HG02588 (cell line): ENCODE results near the gene GLIPR1L2.
"Not testable (repeated sequence)": the region's sequence is repeated elsewhere in the genome, so short reads cannot be mapped to it uniquely, and the experiment has no call there.

Source experiments
- ATAC-seq: cut with Tn5 transposase; IDR thresholded peaks from one replicate; pipeline ENCODE4 v1.9.1; 2021; ENCODE audit warnings: mild to moderate bottlenecking, moderate library complexity; ENCODE audit not compliant: unreplicated experiment

GLIPR1L2 gene

DNA sequence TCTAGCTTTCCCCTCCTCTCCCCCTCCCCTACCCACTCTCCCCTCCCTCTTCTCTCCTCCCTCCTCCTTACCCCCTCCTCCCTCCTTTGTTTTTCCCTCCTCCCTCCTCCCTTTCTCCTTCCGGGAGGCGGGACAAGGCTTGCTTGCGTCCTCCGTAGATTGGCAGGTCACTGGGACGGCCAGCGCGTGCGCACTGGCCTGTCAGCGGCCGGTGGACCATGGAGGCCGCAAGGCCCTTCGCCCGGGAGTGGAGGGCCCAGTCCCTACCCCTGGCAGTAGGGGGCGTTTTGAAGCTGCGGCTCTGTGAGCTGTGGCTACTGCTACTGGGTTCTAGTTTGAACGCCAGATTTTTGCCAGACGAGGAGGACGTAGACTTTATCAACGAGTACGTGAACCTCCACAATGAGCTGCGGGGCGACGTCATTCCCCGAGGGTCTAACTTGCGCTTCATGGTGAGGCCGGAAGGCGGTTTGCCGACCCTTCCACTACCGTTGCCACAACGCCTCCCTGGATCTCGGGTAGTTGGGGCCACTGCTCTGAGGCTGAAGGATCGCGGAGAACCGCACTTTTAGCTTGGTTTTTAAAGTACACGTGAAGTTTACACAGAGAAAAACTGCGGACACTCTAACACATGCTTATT lies at the start of gene GLIPR1L2:
Gene GLIPR1L2 (plus strand): TSS at position 191 of the 640 bp plus-strand sequence. CDS start 28 bp downstream, at position 219.
- ATAC-seq = peak; percentile 96

DNA sequence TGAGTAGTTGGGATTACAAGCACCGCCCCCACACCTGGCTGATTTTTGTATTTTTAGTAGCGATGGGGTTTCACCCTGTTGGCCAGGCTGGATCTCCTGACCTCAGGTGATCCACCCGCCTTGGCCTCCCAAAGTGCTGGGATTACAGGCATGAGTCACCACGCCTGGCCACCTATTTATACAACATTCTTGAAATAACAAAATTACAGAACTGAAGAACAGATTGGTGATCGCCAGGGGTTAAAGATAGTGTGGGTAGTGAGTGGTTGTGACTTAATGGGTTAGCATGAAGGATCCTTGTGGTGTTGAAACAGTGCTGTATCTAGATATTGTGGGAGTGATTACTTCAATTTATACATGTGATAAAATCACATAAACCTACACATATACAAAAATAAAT lies 49.0 kb upstream of the GLIPR1L2 start:
- ATAC-seq = no peak

DNA sequence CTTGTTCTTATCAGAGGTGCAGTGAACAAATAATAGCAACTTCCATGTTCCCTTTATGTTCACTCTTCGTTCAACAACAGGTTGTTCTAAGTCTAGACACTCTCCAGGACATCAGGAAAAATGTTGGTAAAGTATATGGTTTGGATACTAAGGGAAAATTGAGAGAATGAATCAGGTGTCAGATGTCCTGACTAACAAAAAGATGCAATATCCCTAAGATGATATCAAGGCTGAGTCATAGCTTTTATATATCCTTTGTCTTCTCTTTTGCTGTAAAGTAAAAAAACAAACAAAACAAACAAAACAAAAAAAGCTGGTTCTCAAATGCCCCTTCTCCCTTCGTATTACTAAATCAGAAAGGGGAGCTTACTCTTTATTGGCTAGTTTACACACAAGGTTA lies 45.4 kb upstream of the GLIPR1L2 start:
- ATAC-seq = no peak

DNA sequence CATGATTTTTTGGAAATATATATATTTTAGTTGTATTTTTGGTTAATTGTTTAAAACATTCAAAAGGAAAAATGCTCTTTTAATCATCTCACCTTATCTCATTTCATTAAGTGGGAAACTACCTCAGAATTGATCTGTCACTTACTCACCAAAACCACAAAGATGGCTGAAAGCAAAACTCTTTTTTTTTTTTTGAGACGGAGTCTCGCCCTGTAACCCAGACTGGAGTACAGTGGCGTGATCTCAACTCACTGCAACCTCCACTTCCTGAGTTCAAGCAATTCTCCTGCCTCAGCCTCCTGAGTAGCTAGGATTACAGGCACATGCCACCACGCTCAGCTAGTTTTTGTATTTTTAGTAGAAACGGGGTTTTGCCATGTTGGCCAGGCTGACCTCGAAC lies 44.7 kb upstream of the GLIPR1L2 start:
- not testable (repeated sequence) for ATAC-seq

DNA sequence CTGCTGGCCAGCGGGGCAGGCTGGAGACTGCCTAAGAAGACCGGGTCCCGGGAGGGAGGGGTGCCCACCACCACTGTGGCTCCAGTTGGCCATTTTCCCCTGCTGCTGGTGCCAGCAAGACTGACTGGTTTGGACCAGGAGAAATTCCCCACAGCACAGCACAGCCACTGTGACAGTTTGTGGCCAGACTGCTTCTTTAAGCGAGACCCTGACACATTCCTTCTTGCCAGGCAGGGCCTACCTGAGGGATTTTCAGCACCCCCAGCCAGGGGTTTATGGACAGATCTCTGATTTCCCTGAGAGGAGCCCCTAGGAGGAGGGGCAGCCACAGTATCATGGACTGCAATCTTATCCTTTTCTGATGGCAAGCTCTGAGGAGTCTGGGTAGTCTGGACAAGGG lies 40.9 kb upstream of the GLIPR1L2 start:
- ATAC-seq = no peak

DNA sequence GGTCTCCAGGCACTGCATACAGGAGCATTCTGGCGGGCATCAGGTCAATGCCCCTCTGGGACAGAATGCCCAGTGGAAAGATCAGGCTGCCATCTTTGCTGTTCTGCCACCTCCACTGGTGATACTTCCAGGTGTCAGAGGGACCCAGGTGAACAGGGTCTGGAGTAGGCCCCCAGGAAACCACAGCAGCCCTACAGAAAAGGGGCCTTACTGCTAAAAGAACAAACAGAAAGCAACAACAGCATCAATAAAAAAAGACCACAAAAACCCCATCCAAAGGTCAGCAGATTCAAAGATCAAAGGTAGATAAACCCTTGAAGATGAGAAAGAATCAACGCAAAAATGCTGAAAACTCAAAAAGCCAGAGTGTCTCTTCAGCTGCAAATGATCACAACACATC lies 40.5 kb upstream of the GLIPR1L2 start:
- ATAC-seq = no peak

DNA sequence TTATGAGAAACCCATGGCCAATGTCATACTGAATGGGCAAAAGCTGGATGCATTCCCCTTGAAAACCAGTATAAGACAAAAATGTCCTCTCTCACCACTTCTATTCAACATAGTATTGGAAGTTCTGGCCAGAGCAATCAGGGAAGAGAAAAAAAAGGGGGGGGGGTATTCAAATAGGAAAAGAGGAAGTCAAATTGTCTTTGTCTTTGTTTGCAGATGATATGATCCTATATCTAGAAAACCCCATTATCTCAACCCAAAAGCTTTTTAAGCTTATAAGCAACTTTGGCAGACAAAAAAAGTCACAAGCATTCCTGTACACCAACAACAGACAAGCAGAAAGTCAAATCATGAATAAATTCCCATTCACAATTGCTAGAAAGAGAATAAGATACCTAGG lies 36.9 kb upstream of the GLIPR1L2 start:
- ATAC-seq = no peak

DNA sequence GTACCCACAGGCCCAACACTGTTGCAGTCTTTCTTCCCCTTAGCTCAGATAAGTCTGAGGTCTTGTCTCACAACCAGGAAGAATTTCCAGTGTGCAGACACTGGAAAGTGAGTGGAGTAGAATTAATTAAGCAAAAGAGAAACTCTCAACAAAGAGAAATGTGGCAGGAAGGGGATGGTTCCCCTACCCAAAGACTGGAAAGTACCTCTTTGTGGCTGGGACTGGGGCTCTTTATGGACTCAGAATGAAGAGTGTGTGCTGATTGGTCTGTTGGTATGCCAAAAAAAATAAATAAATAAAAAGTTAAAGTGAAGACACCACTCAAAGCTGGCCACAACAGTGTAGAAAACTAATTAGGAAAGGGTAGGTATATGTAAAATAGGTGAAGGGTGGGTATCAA lies 30.0 kb upstream of the GLIPR1L2 start:
- no peak for ATAC-seq

DNA sequence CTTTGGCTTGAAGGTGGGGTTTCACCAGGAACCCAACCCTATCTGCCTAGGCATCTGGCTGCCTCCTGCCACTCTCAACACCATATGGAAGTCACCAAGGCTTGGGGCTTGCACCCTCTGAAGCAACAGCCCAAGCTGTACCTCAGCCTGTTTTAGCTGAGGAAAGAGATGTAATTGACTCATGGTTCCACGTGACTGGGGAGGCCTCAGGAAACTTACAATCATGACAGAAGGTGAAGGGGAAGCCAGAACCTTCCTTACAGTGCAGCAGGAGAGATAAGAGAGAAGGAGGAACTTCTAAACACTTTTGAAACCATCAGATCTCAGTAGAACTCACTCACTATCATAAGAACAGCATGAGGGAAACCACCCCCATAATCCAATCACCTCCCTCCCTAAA lies 29.5 kb upstream of the GLIPR1L2 start:
- ATAC-seq = no peak

DNA sequence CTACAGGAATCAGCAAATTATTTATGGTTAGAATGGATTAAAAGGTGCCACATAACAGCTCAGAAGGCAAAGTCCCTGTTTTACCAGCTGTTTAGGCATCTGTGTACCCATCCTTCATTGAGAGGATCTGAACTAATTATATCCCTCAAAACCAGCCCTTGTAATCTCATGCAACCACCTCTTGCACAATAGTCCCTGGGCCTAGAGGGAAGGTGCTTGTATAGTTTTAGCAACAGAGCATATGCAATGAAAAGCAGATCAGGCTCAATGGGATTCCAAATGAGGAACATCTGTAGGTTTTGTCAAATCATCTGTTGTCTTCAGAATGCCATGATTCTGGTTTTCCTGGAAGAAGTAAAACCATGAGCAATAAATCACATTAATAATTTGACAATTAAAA lies 26.0 kb upstream of the GLIPR1L2 start:
- ATAC-seq = no peak

DNA sequence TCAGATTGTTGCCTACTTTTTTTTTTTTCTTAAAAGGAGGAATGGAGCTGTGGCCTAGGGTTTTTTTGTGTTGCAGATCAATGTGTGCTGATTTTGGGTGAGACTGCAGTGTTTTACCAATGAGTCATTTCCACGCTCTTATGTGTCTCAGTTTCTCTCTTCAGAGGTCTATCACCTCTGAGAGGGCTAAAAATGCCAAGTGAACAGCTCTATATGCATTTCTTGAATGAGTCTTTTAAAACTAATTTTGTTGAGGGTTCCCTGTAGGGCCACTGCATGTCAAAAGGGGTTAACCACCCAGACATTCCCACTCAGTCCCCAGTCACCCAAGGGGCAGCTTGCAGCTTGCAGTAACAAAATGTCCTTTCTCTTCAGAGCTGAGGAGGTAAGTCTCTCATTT lies 24.3 kb upstream of the GLIPR1L2 start:
- ATAC-seq = peak; percentile 92

DNA sequence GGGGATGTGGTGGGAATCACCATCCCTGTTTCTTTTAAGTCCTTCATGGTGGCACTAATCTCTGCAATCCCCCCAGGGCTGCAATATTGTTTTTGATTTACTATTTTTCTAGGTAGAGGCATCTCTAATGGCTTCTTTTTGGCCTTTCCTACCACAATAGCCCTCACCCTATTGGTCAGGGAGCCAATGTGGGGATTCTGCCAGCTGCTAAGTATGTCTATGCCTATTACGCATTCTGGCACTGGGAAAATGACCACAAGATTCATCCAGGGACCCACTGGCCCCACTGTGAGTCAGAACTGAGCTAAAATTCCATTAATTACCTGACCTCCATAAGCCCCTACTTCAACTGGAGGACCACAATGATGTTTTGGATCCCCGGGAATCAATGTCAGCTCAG lies 15.9 kb upstream of the GLIPR1L2 start:
- no peak for ATAC-seq

DNA sequence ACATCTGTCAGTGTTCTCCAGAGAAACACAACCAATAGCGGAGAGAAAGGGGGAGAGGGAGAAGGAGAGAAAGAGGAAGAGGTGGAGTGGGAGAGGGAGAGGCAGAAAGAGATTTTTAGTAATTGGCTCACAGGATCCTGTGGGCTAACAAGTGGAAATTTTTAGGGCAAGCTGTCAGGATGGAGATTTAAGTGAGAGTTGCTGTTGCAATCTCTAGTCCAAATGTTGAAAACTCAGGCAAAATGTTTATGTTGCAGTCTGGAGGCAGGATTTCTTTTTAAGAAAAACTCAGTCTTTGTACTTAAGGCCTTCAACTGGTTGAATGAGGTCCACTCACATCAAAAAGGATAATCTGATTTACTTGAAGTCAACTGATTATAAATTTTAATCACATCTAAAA lies 12.5 kb upstream of the GLIPR1L2 start:
- no peak for ATAC-seq

DNA sequence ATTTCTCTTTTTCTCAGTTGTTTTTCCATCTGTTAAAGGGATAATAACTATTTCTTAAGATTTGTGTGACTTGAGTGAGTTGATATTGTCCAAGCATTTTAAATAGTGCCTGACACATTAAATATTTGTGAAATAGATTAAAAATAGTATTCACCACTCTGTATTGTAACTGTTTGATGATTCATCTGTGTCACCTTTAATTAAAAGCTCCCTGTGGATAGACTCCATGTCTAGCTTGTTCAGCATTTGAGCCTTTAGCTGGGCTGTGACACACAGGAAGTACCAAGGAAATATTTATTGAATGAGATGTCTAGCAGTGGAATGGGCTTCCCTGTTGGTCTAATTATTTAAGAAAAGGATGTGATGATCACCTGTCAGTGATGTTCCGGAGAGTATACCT lies 1.8 kb upstream of the GLIPR1L2 start:
- ATAC-seq = no peak

DNA sequence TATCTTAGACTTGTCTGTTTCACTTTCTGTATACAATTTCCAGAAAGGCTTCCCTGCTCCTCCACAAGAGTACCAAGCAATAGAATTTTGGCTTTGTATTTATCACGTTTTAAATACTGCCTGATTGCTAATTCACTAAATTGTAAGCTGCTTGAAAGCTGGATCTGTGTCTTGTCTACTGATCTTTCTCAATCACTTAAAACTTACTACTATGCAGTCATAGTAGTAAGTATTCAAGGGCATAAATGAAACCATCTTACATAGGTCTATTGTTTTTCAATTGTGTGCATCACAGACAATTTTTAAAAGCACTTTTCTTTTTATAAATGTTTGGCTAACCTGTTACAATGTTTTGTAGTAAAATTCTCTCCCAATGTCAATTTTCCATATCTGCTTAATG lies 1.2 kb upstream of the GLIPR1L2 start:
- ATAC-seq = no peak

DNA sequence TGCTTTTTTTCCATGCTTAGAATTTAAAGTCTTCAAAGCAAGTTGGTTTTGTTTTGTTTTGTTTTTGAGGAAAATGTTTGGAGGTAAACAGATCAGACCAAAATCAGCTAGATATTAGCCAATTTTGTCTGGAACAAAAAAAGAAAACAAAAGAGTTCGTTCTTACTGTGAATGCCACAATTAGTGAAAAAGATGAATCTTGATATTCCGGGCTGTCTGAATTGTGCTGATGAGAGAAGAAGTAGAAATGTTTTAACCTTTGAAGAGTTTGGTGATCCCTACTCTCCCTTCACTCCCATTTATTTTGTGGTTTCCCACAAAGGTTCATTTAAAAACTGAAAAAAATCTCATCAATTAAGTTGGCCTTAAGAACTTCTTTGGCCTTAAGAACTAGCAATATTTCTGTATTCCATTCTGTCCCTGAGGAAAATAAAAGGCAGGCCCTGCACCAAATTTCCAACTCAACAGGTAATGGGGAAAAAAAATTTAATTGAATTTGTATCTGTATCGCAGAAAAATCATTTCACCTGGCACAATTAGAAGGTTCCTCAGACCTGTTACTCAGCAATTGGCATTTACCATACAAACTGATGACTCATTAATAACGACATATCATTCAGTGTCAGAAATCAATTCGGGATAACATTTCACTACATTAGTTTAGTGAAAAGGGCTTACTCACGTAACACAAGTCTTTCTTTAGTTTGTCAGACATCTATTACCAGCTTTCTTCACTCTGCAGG lies 562 bp upstream of the GLIPR1L2 start:
- ATAC-seq = no peak

DNA sequence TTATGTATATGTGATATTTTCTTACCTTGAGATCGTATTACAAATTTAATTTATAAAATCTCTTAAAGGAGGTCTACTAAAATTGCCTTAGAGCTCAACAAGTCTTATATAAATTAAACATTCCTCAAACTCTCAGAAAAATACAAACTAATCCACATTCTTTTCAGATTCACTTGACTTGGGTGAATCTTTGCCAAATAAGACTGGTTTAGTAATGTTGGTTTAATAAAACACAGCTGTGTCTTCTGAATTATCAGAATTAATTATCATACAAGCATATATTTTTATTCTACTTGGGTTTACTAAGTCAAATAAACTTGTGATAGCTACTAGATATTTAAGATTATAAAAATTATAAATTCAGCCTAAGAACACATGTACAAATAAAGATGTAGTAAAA lies 13.3 kb downstream of the GLIPR1L2 start:
- no peak for ATAC-seq

DNA sequence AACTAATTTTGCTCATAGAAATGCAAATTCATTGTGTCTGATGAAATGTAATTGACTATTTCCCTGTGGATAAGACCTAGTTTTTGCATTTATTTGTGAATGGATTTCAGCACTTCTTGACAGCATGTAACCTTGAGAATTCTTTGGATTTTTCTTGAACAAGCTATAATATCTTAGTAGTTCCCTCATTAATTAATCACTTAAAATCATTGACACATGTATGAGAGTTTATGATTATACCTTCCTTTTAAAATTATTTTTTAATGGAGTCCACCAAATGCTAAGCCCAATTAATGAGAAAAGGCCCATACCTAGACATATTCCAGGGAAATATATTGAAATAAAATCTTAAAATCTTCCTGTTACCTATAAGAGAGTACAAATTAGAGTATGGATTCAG lies 16.8 kb downstream of the GLIPR1L2 start:
- ATAC-seq = no peak

DNA sequence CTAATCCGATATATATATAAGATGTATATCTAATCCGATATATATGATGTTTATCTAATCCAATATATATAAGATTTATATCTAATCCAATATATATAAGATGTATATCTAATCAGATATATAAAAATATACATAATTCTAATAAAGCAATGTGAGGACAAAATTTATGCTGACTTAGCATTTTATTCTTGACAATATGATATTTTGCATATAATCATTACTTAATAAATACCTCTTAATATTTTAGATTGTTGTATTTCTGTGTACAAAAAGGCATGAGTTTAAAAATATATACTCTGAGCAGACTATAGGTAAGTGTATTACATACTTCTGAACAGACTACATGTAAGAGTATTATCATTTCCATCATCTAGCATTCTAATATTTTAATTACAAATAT lies 18.9 kb downstream of the GLIPR1L2 start:
- no peak for ATAC-seq

DNA sequence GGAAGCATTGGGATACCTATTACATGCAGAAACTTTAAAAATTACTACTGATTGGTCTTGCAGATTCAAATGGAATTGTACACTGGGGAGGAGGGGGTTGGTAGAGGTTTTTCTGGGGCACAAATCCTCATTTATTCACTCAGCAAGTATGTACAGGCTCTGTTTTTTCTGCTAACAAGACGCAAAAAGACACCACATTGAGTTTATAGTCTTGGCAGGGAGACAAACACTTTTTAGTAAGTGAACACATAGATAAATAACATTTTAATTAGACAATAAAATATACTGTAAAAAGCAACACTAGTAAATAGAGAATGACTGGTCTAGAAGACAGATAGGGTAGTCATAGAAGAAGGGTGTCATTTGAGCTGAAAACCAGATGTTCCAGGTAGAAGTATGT lies 23.8 kb downstream of the GLIPR1L2 start:
- ATAC-seq = no peak

DNA sequence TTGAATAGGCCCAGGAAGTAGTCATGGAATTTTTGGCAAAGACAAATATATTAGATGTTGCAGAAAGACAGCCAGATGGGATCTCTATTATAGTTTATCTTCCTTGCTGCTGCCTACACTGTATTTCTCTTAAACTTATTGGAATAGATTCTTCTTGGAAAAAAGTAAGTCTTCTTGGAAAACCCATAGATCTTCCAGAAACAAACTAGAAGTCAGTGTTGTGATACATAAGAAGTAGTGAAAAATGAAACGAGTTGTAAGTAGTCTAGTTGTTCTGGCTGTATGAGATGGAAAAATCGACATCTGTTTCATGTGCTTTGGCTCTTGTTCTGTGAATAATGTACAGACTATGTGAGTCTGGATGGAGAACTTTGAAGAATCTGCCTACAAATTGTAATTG lies 29.0 kb downstream of the GLIPR1L2 start:
- ATAC-seq = no peak

DNA sequence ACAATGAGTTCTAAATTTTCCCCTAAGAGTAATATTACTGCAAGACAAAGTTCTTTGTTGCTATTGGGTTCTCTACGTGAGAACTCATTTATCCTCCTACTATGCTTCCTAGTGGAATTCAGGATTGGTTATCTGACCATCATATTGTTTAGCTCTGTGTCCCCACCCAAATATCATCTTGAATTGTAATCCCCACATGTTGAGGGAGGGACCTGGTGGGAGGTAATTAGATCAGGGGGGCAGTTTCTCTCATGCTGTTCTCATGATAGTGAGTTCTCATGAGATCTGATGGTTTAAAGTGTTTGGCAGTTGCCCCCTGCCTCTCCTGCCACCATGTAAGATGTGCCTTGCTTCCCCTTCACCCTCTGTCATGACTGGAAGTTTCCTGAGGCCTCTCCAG lies 36.6 kb downstream of the GLIPR1L2 start:
- ATAC-seq = no peak

DNA sequence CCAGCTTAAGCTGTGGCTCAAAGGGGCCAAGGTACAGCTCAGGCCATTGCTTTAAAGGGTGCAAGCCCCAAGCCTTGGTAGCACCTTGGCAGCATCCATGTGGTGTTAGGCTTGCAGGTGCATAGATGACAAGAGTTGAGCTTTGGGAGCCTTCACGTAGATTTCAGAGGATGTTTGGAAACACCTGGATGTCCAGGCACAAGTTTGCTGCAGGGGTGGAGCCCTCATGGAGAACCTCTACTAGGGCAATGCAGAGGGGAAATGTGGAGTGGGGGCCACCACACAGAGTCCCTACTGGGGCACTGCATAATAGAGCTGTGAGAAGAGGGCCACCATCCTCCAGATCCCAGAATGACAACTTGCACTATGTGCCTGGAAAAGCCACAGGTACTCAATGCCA lies 37.9 kb downstream of the GLIPR1L2 start:
- ATAC-seq = no peak
